ENCODE measurements around the gene UNC5C. TPM values are rescaled to one million over a fixed set of nuclear protein-coding genes. Genes with fewer than 3 reads are reported as not detected.

UNC5C gene
- total RNA-seq, 1 experiment from 2014 or later: 1.0 TPM

DNA sequence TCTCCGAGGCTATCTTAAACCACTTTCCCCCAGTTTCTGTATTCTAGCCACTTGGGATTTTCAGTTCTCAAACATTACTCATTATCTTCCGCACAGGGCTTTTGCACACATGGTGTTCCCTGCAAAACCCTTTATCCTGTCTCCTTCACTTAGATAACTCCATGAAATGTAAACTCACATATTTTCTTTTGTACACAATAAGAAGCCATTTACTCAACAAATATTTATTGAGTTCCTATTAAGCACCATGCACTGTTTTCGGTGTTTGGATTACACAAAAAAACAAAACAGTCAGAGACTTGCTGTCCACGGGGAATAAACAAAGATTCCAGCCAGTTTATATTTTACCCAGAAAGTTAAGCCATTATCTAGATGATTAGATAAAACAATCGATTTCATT lies 42.5 kb upstream of the UNC5C start:
- no peak for TF ChIP-seq TCF7 (CRISPR knock-in tag; IDR thresholded peaks at IDR 0.05; ENCODE audit: low read depth)
- TF ChIP-seq FOXK1 (CRISPR knock-in tag; IDR thresholded peaks at IDR 0.05): no peak
- TF ChIP-seq, protein P1, sequence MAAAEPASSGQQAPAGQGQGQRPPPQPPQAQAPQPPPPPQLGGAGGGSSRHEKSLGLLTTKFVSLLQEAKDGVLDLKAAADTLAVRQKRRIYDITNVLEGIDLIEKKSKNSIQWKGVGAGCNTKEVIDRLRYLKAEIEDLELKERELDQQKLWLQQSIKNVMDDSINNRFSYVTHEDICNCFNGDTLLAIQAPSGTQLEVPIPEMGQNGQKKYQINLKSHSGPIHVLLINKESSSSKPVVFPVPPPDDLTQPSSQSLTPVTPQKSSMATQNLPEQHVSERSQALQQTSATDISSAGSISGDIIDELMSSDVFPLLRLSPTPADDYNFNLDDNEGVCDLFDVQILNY (CRISPR knock-in tag; IDR thresholded peaks at IDR 0.05): no peak
- TF ChIP-seq, protein P2, sequence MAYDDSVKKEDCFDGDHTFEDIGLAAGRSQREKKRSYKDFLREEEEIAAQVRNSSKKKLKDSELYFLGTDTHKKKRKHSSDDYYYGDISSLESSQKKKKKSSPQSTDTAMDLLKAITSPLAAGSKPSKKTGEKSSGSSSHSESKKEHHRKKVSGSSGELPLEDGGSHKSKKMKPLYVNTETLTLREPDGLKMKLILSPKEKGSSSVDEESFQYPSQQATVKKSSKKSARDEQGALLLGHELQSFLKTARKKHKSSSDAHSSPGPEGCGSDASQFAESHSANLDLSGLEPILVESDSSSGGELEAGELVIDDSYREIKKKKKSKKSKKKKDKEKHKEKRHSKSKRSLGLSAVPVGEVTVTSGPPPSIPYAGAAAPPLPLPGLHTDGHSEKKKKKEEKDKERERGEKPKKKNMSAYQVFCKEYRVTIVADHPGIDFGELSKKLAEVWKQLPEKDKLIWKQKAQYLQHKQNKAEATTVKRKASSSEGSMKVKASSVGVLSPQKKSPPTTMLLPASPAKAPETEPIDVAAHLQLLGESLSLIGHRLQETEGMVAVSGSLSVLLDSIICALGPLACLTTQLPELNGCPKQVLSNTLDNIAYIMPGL (CRISPR knock-in tag; IDR thresholded peaks at IDR 0.05): no peak
- TF ChIP-seq, protein P3, sequence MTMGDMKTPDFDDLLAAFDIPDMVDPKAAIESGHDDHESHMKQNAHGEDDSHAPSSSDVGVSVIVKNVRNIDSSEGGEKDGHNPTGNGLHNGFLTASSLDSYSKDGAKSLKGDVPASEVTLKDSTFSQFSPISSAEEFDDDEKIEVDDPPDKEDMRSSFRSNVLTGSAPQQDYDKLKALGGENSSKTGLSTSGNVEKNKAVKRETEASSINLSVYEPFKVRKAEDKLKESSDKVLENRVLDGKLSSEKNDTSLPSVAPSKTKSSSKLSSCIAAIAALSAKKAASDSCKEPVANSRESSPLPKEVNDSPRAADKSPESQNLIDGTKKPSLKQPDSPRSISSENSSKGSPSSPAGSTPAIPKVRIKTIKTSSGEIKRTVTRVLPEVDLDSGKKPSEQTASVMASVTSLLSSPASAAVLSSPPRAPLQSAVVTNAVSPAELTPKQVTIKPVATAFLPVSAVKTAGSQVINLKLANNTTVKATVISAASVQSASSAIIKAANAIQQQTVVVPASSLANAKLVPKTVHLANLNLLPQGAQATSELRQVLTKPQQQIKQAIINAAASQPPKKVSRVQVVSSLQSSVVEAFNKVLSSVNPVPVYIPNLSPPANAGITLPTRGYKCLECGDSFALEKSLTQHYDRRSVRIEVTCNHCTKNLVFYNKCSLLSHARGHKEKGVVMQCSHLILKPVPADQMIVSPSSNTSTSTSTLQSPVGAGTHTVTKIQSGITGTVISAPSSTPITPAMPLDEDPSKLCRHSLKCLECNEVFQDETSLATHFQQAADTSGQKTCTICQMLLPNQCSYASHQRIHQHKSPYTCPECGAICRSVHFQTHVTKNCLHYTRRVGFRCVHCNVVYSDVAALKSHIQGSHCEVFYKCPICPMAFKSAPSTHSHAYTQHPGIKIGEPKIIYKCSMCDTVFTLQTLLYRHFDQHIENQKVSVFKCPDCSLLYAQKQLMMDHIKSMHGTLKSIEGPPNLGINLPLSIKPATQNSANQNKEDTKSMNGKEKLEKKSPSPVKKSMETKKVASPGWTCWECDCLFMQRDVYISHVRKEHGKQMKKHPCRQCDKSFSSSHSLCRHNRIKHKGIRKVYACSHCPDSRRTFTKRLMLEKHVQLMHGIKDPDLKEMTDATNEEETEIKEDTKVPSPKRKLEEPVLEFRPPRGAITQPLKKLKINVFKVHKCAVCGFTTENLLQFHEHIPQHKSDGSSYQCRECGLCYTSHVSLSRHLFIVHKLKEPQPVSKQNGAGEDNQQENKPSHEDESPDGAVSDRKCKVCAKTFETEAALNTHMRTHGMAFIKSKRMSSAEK (CRISPR knock-in tag; IDR thresholded peaks at IDR 0.05; ENCODE audit: borderline replicate concordance): no peak
- TF ChIP-seq JAZF1 (CRISPR knock-in tag; IDR thresholded peaks at IDR 0.05): no peak
- TF ChIP-seq NFYB (CRISPR knock-in tag; conservative IDR thresholded peaks at IDR 0.05; ENCODE audit: low read depth): no peak
- TF ChIP-seq TP53 (CRISPR knock-in tag; IDR thresholded peaks at IDR 0.05): no peak
- TF ChIP-seq, protein P4, sequence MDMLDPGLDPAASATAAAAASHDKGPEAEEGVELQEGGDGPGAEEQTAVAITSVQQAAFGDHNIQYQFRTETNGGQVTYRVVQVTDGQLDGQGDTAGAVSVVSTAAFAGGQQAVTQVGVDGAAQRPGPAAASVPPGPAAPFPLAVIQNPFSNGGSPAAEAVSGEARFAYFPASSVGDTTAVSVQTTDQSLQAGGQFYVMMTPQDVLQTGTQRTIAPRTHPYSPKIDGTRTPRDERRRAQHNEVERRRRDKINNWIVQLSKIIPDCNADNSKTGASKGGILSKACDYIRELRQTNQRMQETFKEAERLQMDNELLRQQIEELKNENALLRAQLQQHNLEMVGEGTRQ (CRISPR knock-in tag; IDR thresholded peaks at IDR 0.05): no peak
- TF ChIP-seq, protein P5, sequence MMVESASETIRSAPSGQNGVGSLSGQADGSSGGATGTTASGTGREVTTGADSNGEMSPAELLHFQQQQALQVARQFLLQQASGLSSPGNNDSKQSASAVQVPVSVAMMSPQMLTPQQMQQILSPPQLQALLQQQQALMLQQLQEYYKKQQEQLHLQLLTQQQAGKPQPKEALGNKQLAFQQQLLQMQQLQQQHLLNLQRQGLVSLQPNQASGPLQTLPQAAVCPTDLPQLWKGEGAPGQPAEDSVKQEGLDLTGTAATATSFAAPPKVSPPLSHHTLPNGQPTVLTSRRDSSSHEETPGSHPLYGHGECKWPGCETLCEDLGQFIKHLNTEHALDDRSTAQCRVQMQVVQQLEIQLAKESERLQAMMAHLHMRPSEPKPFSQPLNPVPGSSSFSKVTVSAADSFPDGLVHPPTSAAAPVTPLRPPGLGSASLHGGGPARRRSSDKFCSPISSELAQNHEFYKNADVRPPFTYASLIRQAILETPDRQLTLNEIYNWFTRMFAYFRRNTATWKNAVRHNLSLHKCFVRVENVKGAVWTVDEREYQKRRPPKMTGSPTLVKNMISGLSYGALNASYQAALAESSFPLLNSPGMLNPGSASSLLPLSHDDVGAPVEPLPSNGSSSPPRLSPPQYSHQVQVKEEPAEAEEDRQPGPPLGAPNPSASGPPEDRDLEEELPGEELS (CRISPR knock-in tag; IDR thresholded peaks at IDR 0.05): no peak
- TF ChIP-seq, protein P6, sequence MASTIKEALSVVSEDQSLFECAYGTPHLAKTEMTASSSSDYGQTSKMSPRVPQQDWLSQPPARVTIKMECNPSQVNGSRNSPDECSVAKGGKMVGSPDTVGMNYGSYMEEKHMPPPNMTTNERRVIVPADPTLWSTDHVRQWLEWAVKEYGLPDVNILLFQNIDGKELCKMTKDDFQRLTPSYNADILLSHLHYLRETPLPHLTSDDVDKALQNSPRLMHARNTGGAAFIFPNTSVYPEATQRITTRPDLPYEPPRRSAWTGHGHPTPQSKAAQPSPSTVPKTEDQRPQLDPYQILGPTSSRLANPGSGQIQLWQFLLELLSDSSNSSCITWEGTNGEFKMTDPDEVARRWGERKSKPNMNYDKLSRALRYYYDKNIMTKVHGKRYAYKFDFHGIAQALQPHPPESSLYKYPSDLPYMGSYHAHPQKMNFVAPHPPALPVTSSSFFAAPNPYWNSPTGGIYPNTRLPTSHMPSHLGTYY (CRISPR knock-in tag; IDR thresholded peaks at IDR 0.05): no peak
- TF ChIP-seq NFATC4 (CRISPR knock-in tag; IDR thresholded peaks at IDR 0.05): no peak
- TF ChIP-seq, protein P7, sequence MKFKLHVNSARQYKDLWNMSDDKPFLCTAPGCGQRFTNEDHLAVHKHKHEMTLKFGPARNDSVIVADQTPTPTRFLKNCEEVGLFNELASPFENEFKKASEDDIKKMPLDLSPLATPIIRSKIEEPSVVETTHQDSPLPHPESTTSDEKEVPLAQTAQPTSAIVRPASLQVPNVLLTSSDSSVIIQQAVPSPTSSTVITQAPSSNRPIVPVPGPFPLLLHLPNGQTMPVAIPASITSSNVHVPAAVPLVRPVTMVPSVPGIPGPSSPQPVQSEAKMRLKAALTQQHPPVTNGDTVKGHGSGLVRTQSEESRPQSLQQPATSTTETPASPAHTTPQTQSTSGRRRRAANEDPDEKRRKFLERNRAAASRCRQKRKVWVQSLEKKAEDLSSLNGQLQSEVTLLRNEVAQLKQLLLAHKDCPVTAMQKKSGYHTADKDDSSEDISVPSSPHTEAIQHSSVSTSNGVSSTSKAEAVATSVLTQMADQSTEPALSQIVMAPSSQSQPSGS (CRISPR knock-in tag; IDR thresholded peaks at IDR 0.05; ENCODE audit: borderline replicate concordance, low read depth): no peak
- no peak for TF ChIP-seq SMAD4 (CRISPR knock-in tag; IDR thresholded peaks at IDR 0.05)
- no peak for TF ChIP-seq ZBTB21 (CRISPR knock-in tag; IDR thresholded peaks at IDR 0.05; ENCODE audit: borderline replicate concordance)
- ATAC-seq: no peak
- H3K36me3 Mint-ChIP-seq: no peaks in the 10 kb centered on the region
- H3K27me3 Mint-ChIP-seq (ENCODE audit: low read depth): no peaks in the 10 kb centered on the region
- CTCF ChIA-PET: no interaction called here
- H3K9me3 Mint-ChIP-seq: no peaks in the 10 kb centered on the region
- POLR2A ChIA-PET: no interaction called here
- H3K4me1 Mint-ChIP-seq: no peaks in the 10 kb centered on the region
- no peak overlapping the region for H3K27ac Mint-ChIP-seq
- H3K4me3 Mint-ChIP-seq: no peak overlapping the region
- DNase-seq (ENCODE audit: low spot score): no peak
